LNCaP clone FGC (cell line): ENCODE measurements around the gene RACK1.

Experiments
- DNase-seq: peaks from one replicate; pipeline ENCODE4 v3.0.0-alpha.2; 2011; ENCODE audit warnings: low read depth
- H3K4me3 ChIP-seq: 2 replicates; pipeline ENCODE4 v1.5.1; 2011; ENCODE audit warnings: mild to moderate bottlenecking, low read depth, low read length, control low read depth
- CTCF ChIP-seq: IDR thresholded peaks from 2 replicates; pipeline ENCODE4 v1.5.1; 2012; ENCODE audit warnings: mild to moderate bottlenecking; ENCODE audit not compliant: control insufficient read depth, insufficient read depth; ENCODE audit errors: extremely low read depth

Gene RACK1

GRCh38 chr5:181235323-181235688 is 8.4 kb downstream of the RACK1 start:
- no peak for TF ChIP-seq CTCF
- no peak overlapping the region for H3K4me3 ChIP-seq
- no peak for DNase-seq

- TF ChIP-seq CTCF: no peak
- no peak overlapping the region for H3K4me3 ChIP-seq
- DNase-seq: no peak
Observed at GRCh38 chr5:181234455-181235306, 9.0 kb downstream of the RACK1 start.

GRCh38 chr5:181233801-181234454 is 9.8 kb downstream of the RACK1 start:
- DNase-seq: no peak
- no peak for TF ChIP-seq CTCF
- no peak overlapping the region for H3K4me3 ChIP-seq

GRCh38 chr5:181233088-181233800 is 10.5 kb downstream of the RACK1 start:
- DNase-seq: no peak

GRCh38 chr5:181232593-181232992 is 11.1 kb downstream of the RACK1 start:
- no peak for DNase-seq
- TF ChIP-seq CTCF: no peak
- no peak overlapping the region for H3K4me3 ChIP-seq

More at GRCh38 chr5:181233088-181233800, 10.5 kb downstream of the RACK1 start:
- no peak for TF ChIP-seq CTCF
- no peak overlapping the region for H3K4me3 ChIP-seq

- TF ChIP-seq CTCF: no peak
- DNase-seq: no peak
- no peak overlapping the region for H3K4me3 ChIP-seq
Observed at GRCh38 chr5:181231432-181231831, 12.3 kb downstream of the RACK1 start.
